Choroid plexus epithelial cell (primary cell): ENCODE results near the gene CLTC.

Source experiments
- DNase-seq: peaks from one replicate; pipeline ENCODE4 v3.0.0-alpha.2; 2010; ENCODE audit warnings: low read depth
- H3K4me3 ChIP-seq: 2 replicates; pipeline ENCODE4 v1.5.1; 2011; ENCODE audit warnings: low read depth, mild to moderate bottlenecking, control low read depth, low read length, moderate library complexity
- TF ChIP-seq, protein P1 (sequence below): conservative IDR thresholded peaks from 2 replicates; pipeline ENCODE4 v1.5.1; 2011; ENCODE audit warnings: low read depth, mild to moderate bottlenecking, control low read depth, inconsistent platforms, low read length, moderate library complexity

The CLTC gene

DNA sequence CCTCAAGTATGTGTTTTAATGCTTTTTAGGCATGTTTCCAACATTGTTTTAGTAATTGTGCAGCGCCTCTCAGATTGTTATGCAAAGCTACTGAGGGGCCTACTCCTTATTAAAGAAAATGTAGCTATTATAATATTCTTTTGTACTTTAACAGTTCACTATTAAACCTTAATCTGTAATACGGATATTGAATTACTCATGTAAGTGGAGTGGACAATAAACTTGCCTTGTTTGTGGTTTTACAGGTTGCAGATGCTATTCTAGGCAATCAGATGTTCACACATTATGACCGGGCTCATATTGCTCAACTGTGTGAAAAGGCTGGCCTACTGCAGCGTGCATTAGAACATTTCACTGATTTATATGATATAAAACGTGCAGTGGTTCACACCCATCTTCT is 46.5 kb downstream of the CLTC start:
- no peak overlapping the region for H3K4me3 ChIP-seq
- TF ChIP-seq, protein P1, sequence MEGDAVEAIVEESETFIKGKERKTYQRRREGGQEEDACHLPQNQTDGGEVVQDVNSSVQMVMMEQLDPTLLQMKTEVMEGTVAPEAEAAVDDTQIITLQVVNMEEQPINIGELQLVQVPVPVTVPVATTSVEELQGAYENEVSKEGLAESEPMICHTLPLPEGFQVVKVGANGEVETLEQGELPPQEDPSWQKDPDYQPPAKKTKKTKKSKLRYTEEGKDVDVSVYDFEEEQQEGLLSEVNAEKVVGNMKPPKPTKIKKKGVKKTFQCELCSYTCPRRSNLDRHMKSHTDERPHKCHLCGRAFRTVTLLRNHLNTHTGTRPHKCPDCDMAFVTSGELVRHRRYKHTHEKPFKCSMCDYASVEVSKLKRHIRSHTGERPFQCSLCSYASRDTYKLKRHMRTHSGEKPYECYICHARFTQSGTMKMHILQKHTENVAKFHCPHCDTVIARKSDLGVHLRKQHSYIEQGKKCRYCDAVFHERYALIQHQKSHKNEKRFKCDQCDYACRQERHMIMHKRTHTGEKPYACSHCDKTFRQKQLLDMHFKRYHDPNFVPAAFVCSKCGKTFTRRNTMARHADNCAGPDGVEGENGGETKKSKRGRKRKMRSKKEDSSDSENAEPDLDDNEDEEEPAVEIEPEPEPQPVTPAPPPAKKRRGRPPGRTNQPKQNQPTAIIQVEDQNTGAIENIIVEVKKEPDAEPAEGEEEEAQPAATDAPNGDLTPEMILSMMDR: no peak
- peak; percentile 48 for DNase-seq

- H3K4me3 ChIP-seq: no peak overlapping the region
- TF ChIP-seq, protein P1: no peak
- DNase-seq: peak; percentile 95
These were observed 49.1 kb downstream of the CLTC start for GRCh38 chr17:59668816-59669215.

GRCh38 chr17:59669411-59669810 is 49.7 kb downstream of the CLTC start:
- H3K4me3 ChIP-seq: no peak overlapping the region
- DNase-seq: no peak
- TF ChIP-seq, protein P1: no peak

DNA sequence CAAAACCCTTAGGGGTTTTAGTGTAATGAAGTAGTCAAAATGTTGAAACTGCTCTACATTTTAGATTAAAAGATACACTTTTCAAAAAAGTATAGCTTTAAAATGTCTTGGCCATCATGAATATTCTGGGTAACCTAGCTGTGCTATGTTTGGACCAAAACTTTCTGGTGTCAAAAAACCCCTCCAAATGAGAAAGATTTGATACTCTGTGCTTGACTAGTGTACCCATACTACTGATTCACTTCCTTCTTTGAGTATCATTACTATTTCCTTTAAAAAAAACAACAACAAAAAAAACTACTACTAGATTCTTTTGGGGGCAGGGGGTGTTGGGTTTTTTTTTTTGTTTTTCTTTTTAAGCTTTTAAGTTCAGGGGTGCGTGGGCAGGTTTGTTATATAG is 50.2 kb downstream of the CLTC start:
- DNase-seq: no peak

DNA sequence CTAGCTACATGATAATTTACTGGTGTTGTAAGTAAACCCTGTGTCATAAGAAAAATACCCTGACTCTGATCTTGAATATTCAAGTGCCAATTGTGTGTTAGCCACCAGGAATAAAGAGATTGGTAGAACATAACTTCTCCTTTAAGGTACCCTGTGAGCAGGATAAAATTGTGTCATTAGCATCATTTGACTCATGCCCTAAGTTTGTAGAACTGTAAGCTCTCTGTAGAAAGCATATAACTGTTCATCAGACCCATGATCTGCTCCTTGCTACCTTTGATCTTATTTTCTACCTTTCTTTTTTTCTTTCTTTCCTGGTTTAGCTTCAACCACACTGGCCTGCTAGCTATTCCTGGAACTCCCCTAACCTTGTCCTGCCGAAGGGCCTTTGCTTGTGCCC is 51.7 kb downstream of the CLTC start:
- H3K4me3 ChIP-seq: no peak overlapping the region
- no peak for DNase-seq
- TF ChIP-seq, protein P1: no peak

More for the DNA sequence above, 50.2 kb downstream of the CLTC start:
- H3K4me3 ChIP-seq: no peak overlapping the region
- TF ChIP-seq, protein P1: no peak

DNA sequence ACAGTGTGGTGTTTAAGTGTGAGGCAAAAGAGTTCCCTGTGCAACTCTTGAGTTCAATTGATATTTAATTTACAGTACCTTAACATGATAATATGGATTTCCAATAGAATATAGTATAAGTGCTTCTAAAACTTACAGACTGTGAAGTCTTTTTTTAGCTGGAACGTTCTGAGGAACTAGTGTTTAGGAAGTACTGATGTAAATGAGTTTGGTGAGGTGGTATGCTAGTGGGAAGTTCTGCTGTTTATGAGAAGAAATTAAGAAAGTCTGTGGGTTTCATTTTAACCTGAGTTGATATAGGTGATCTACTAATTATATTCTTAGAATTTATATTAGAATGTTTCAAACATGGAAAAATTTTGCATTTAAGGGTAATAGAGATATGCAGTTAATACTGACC is 55.5 kb downstream of the CLTC start:
- H3K4me3 ChIP-seq: no peak overlapping the region
- no peak for DNase-seq
- TF ChIP-seq, protein P1: no peak

DNA sequence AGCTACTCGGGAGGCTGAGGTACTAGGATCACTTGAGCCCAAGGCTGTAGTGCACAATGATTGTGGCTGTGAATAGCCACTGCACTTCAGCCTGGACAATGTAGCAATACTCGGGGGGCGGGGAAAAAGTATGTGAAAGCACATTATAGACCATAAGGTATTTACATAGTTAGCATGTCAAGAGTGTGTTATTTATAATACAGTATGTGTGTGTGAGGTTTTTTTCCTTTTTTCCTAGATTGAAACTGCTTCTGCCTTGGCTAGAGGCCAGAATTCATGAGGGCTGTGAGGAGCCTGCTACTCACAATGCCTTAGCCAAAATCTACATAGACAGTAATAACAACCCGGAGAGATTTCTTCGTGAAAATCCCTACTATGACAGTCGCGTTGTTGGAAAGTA is 57.0 kb downstream of the CLTC start:
- no peak overlapping the region for H3K4me3 ChIP-seq
- DNase-seq: peak; percentile 29
- TF ChIP-seq, protein P1: no peak
